Nephron progenitor cell (in vitro differentiated cells): Measurements from ENCODE around the gene ART4.

Experiments used
- DNase-seq: peaks from one replicate; pipeline ENCODE4 v3.0.0; 2021
- H3K27ac Mint-ChIP-seq: 2 replicates; pipeline ENCODE4 v1.8.0; 2021; ENCODE audit warnings: mild to moderate bottlenecking, moderate library complexity, mixed read lengths
- H3K27me3 Mint-ChIP-seq: 2 replicates; pipeline ENCODE4 v1.8.0; 2021; ENCODE audit warnings: mild to moderate bottlenecking, low read depth, mixed read lengths; ENCODE audit not compliant: poor library complexity
- H3K36me3 Mint-ChIP-seq: 2 replicates; pipeline ENCODE4 v1.8.0; 2021; ENCODE audit warnings: low read depth, mixed read lengths
- H3K4me1 Mint-ChIP-seq: 2 replicates; pipeline ENCODE4 v1.8.0; 2021; ENCODE audit warnings: mixed read lengths
- H3K4me3 Mint-ChIP-seq: 2 replicates; pipeline ENCODE4 v1.8.0; 2021; ENCODE audit warnings: mild to moderate bottlenecking, moderate library complexity, mixed read lengths
- H3K9me3 Mint-ChIP-seq: 2 replicates; pipeline ENCODE4 v1.8.0; 2021; ENCODE audit warnings: mild to moderate bottlenecking, moderate library complexity, mixed read lengths
- CTCF ChIP-seq: fragments of 200-600 bp; sonication (generic); IDR thresholded peaks from 2 replicates; pipeline ENCODE4 v1.5.0; 2021; ENCODE audit warnings: antibody characterized with exemption

Gene ART4

GRCh38 chr12:14874882-14875281 lies 31.6 kb upstream of the ART4 start:
- H3K4me3 Mint-ChIP-seq: no peak overlapping the region
- H3K27ac Mint-ChIP-seq: no peak overlapping the region
- no peaks in the 10 kb centered on the region for H3K36me3 Mint-ChIP-seq
- H3K27me3 Mint-ChIP-seq: no peaks in the 10 kb centered on the region
- H3K4me1 Mint-ChIP-seq: no peaks in the 10 kb centered on the region
- TF ChIP-seq CTCF: no peak
- DNase-seq: no peak
- H3K9me3 Mint-ChIP-seq: no peaks in the 10 kb centered on the region

GRCh38 chr12:14873440-14874185 lies 30.3 kb upstream of the ART4 start:
- Mint-ChIP-seq H3K36me3 (no peaks in the 10 kb centered on the region), H3K4me3 (no peak overlapping the region), H3K27me3 (no peaks in the 10 kb centered on the region), H3K4me1 (no peaks in the 10 kb centered on the region), H3K9me3 (no peaks in the 10 kb centered on the region), H3K27ac (no peak overlapping the region)
- no peak for DNase-seq
- no peak for TF ChIP-seq CTCF

- Mint-ChIP-seq H3K4me3 (no peak overlapping the region), H3K27me3 (peaks cover 3% of the 10 kb centered on the region), H3K36me3 (peaks cover 11% of the 10 kb centered on the region), H3K27ac (no peak overlapping the region), H3K4me1 (no peaks in the 10 kb centered on the region), H3K9me3 (peaks cover 15% of the 10 kb centered on the region)
- no peak for DNase-seq
- TF ChIP-seq CTCF: no peak
Measured at GRCh38 chr12:14871886-14872285, 28.6 kb upstream of the ART4 start.

- peaks cover 3% of the 10 kb centered on the region for H3K27me3 Mint-ChIP-seq
- peaks cover 21% of the 10 kb centered on the region for H3K9me3 Mint-ChIP-seq
- no peaks in the 10 kb centered on the region for H3K4me1 Mint-ChIP-seq
- no peak for DNase-seq
- no peak for TF ChIP-seq CTCF
- no peak overlapping the region for H3K27ac Mint-ChIP-seq
- H3K36me3 Mint-ChIP-seq: peaks cover 11% of the 10 kb centered on the region
- no peak overlapping the region for H3K4me3 Mint-ChIP-seq
Measured at GRCh38 chr12:14871247-14871646, 27.9 kb upstream of the ART4 start.

- no peaks in the 10 kb centered on the region for H3K4me1 Mint-ChIP-seq
- peaks cover 11% of the 10 kb centered on the region for H3K36me3 Mint-ChIP-seq
- no peak overlapping the region for H3K27ac Mint-ChIP-seq
- no peak for DNase-seq
- no peak for TF ChIP-seq CTCF
- peaks cover 3% of the 10 kb centered on the region for H3K27me3 Mint-ChIP-seq
- H3K9me3 Mint-ChIP-seq: peaks cover 36% of the 10 kb centered on the region
- H3K4me3 Mint-ChIP-seq: no peak overlapping the region
Measured at GRCh38 chr12:14868916-14869506, 25.7 kb upstream of the ART4 start.

GRCh38 chr12:14860490-14860889 lies 17.2 kb upstream of the ART4 start:
- no peak overlapping the region for H3K27ac Mint-ChIP-seq
- no peak overlapping the region for H3K4me3 Mint-ChIP-seq
- peaks cover 26% of the 10 kb centered on the region for H3K36me3 Mint-ChIP-seq
- peaks cover 89% of the 10 kb centered on the region for H3K9me3 Mint-ChIP-seq
- peaks cover 7% of the 10 kb centered on the region for H3K27me3 Mint-ChIP-seq
- DNase-seq: no peak
- H3K4me1 Mint-ChIP-seq: no peaks in the 10 kb centered on the region
- TF ChIP-seq CTCF: no peak
